HG03521 (cell line): ENCODE measurements around the gene TMEM164.

Source experiments
- ATAC-seq: cut with Tn5 transposase; IDR thresholded peaks from one replicate; pipeline ENCODE4 v1.9.1; 2021; ENCODE audit warnings: mild to moderate bottlenecking, moderate library complexity; ENCODE audit not compliant: unreplicated experiment

Gene TMEM164

GRCh38 chrX:110066488-110067225, 63.7 kb downstream of the TMEM164 start:
- no peak for ATAC-seq

DNA sequence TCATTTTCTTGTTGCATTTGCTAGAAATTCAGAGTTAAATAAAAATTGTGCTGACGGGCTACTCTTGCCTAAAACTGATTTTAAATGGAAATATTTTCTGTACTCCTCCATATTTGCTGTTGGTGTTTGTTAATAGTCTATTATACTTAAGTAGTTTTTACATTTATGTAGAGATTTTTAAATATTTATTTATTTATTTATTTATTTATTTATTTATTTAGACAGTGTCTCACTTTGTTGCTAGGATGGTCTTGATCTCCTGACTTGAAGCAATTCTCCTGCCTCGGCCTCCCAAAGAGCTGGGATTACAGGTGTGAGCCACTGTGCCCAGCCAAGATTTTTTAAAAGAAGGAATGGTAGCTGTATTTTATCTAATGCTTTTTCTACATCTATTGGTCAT, 68.1 kb downstream of the TMEM164 start:
- ATAC-seq: no peak

DNA sequence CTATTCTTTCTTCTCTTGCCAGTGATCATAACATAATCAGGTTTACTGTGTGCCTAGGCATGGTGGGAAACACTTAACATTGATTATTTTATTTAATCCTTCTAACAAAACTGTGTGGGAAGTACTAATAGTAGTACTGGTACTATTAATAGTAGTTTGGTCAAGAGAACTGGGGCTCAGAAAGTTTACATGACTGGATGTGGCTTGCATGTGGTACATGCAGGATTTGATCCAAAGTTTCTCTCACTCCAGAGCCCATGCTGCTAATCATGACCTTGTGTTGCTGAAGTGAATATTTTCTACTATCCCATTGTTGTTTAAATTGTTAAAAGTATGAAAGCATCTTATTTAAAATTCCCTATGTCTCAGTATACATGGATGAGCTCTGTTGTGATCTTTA, 78.4 kb downstream of the TMEM164 start:
- ATAC-seq: no peak

GRCh38 chrX:110081740-110082139, 78.8 kb downstream of the TMEM164 start:
- ATAC-seq: no peak

DNA sequence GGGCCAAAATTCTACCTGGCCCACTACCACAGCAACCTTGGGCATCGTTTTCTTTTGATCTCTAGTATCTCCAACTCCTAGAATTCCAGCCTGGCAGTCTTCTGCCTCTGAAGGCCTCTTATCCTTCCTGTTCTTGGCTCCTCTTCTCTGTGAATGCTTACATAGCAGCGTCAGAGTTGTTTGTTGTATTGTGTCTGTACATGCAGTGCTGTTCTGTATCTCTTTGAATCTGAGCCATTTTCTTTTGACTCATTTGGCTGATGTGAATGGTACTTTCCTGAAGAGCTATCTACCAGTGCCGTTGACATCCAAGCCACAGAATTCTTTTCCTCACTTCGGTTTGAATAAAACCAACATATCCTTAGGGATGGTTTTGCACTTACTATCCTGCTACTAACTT, 79.2 kb downstream of the TMEM164 start:
- no peak for ATAC-seq

- ATAC-seq: no peak
These were observed 83.4 kb downstream of the TMEM164 start for GRCh38 chrX:110086162-110086915.

DNA sequence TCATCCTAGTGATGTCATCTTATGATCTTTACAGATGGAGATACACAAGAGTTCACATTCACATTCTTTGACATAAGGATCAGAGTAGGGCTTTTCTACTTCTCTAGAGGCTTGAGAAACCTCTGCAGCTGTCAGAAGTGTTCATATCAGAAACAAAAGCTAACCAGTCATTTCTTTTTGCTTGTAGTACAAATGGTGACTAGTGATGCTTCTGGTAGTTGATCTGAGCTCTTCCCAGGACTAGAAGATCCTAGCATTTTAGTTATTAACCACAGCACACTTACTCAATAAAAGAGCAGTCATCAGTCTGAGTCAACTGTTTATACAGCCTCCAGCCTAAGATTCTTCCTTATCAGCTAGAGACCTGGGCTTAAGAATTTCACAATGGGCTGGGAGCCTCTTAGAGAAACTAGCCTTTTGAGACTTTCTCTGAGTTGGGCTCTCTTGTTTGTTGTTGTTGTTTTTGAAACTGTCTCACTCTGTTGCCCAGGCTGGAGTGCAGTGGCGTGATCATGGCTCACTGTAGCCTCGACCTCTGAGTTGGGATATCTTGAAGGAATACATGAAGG, 84.1 kb downstream of the TMEM164 start:
- no peak for ATAC-seq

DNA sequence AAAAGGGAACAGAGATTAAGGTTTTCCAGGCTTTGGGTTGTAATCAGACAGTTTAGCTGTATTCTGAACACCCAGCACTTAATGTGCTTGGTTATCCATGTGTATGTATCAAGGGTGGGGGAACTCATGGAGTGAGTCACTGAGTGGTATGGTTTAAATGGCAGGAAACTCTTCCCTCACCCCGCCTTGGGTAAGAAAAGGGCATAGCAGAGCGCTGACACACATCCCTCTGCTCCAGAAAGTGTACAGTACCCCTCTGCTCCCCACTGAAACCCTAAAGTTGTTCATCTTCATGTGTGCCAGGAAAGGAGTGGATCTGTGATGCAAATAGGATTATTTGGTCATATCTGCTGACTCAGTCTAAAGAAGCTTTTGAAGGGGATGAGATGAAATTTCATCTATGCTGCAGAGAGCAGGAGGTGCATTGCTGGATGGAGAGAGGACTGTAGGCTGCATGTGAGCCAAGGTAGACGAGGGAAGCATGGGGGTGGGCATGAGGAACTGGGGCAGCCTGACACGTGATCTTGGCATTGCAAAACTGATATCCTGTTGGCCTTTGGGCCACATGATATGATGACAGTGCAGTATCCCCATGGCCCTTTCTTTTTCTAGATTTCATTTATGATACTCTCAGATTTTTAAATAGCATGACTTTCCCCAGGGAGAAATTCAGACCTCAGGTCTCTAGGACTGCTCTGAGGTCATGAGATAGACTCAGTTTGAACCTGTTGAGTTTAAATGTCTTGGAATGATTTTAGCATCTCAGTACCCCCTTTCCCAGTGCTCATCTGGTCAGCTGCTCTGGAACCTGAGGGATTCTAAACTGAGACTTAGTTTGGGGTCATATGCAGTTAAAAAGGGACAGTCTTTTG, 84.8 kb downstream of the TMEM164 start:
- no peak for ATAC-seq

GRCh38 chrX:110089656-110090403, 86.9 kb downstream of the TMEM164 start:
- no peak for ATAC-seq

DNA sequence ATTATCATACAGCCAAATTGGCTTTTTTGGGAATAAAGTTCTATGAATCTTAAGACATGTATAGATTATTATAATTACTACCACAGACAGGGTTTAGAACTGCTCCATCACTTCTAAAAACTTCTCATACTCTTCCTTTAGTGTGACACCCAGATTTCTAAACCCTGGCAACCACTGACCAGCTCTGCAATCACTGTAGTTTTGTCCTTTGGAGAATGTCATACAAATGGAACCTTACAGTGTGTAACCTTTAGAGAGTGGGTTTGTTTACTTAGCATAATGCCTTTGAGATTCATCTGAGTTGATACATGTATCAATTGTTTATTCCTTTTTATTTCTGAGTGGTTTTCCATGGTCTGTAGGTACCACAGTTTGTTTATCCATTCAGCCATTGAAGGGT, 95.0 kb downstream of the TMEM164 start:
- ATAC-seq: no peak

DNA sequence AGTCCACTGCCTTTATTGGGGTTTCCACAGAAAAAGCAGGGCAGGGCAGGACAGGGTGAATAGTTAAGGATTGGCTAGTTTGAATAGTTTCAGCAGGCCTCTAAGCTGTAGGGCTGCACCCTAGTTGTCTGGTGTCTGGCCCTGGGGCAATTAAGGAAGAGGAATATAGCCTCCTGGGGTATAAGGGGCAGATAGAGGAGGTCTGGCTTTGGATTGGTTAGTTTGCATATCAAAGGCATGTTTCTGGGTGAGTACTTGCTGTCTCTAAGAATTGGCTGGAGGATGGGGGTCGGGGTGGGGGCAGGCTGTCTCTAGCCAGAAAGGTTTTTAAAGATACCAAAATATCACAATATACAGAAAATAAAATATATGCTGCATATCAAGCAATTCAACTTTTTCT, 100.4 kb downstream of the TMEM164 start:
- no peak for ATAC-seq

GRCh38 chrX:110104078-110104477, 101.2 kb downstream of the TMEM164 start:
- no peak for ATAC-seq

- ATAC-seq: no peak
These were observed 105.5 kb downstream of the TMEM164 start for GRCh38 chrX:110108381-110108821.

DNA sequence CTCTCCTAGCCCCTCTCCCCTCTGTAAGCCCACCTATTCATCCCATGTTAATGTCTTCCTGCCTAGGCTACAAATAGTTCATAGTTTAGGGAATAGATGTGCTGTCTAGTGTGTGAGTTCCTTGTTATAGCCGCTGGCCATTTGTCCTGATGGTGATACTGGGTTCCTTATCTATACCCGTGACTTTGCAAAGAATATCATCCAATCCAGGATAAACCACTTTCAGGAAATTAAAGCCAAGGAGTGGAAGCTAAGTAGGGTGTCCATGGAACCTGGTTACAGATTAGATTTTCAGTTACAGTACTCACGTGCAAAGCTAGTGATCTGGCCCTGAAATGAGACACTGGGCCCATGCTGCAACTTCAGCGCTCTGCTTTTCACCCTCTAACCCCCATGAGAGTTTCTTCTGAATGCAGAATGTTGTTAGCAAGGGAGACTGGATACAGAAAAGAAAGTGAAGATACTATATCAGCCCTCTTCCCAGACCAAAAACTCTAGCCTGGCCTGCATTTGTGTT, 111.4 kb downstream of the TMEM164 start:
- ATAC-seq: no peak

GRCh38 chrX:110116066-110116980, 113.4 kb downstream of the TMEM164 start:
- ATAC-seq: no peak

DNA sequence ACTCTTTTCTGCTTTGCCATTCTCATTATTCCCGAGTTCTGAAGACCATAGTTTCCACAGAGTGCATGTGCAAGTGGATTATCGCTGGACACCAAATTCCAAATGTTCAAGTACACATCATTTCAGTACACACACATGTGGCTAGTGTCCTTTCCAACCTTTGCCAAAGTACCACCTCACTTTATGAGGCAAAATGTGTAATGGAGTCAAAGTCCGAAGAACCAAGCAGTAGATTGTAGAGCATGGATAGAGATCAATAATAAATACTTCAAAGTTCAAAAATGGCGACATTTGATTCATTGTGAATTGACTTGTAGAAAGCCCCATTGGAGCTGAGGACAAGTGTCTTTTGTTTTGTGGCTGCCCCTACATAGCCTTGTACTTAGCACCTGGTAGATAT, 115.6 kb downstream of the TMEM164 start:
- ATAC-seq: no peak

- ATAC-seq: no peak
These were observed 116.6 kb downstream of the TMEM164 start for GRCh38 chrX:110119480-110119879.

- ATAC-seq: no peak
These were observed 117.1 kb downstream of the TMEM164 start for GRCh38 chrX:110120025-110120424.

DNA sequence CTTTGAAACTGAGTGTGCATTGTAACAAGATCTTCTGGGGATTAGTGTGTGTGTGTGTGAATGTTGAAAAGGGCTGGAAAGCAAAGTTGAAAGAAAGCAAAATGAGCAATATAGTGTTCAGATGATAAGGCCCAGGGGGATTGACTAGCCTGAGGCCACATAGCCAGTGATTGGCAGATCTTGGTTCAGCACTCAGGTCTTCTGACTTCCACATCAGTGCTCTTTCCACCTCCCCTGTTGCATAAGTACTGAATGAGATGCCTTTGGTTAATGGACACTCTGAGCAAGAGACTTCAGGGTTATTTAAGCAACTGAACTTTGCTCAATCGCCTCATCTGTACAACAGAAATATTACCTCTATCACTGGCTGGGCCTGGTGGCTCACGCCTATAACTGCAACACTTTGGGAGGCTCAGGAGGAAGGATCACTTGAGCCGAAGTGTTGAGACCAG, 120.4 kb downstream of the TMEM164 start:
- ATAC-seq: no peak
